Fibroblast of lung (primary cell): ENCODE measurements around the gene PLA2G5. TPM values are rescaled to one million over a fixed set of nuclear protein-coding genes. Genes with fewer than 3 reads are reported as not detected.

Experiments
- DNase-seq, 2 donors: peaks; one replicate each; pipeline versions ENCODE4 v3.0.0 to v3.0.0-alpha.2; 2010; ENCODE audit warnings: low read depth in 2 of 2
- H2AFZ ChIP-seq: 2 replicates; pipeline ENCODE4 v1.5.1; 2012; ENCODE audit warnings: low read length, control low read depth, inconsistent platforms
- H3K27ac ChIP-seq: 2 replicates; pipeline ENCODE4 v1.5.1; 2011; ENCODE audit warnings: low read length, control low read depth; ENCODE audit not compliant: insufficient read depth
- H3K27me3 ChIP-seq: 2 replicates; pipeline ENCODE4 v1.5.1; 2011; ENCODE audit warnings: mild to moderate bottlenecking, low read length; ENCODE audit not compliant: control insufficient read depth, insufficient read depth
- H3K36me3 ChIP-seq: 2 replicates; pipeline ENCODE4 v1.5.1; 2011; ENCODE audit warnings: low read length; ENCODE audit not compliant: control insufficient read depth, insufficient read depth
- H3K4me1 ChIP-seq: 2 replicates; pipeline ENCODE4 v1.5.1; 2011; ENCODE audit warnings: low read length; ENCODE audit not compliant: control insufficient read depth, insufficient read depth; ENCODE audit errors: extremely low read depth
- H3K4me2 ChIP-seq: 2 replicates; pipeline ENCODE4 v1.5.1; 2011; ENCODE audit warnings: low read length, control low read depth; ENCODE audit not compliant: insufficient read depth; ENCODE audit errors: extremely low read depth
- H3K4me3 ChIP-seq, 4 experiments: fragments of 200-600 bp in 1 of 4; sonication (generic) in 1 of 4; replicated peaks in 1 of 4; 2 replicates each; pipeline ENCODE4 v1.5.1; 2011 to 2016; ENCODE audit warnings: low read length in 4 of 4, low read depth in 3 of 4, mild to moderate bottlenecking in 3 of 4, control low read depth in 2 of 4, inconsistent platforms in 1 of 4, mixed read lengths in 1 of 4; ENCODE audit not compliant: insufficient read depth in 1 of 4; ENCODE audit errors: control extremely low read depth in 1 of 4
- H3K79me2 ChIP-seq: 2 replicates; pipeline ENCODE4 v1.5.1; 2012; ENCODE audit warnings: mild to moderate bottlenecking, low read length, inconsistent platforms; ENCODE audit not compliant: control insufficient read depth, insufficient read depth
- H3K9ac ChIP-seq: 2 replicates; pipeline ENCODE4 v1.5.1; 2011; ENCODE audit warnings: mild to moderate bottlenecking, low read length, control low read depth; ENCODE audit not compliant: insufficient read depth
- H3K9me3 ChIP-seq: 2 replicates; pipeline ENCODE4 v1.5.1; 2012; ENCODE audit warnings: low read depth, low read length; ENCODE audit not compliant: control insufficient read depth, insufficient read depth
- H4K20me1 ChIP-seq: 2 replicates; pipeline ENCODE4 v1.5.1; 2011; ENCODE audit warnings: low read length; ENCODE audit not compliant: control insufficient read depth, insufficient read depth; ENCODE audit errors: extremely low read depth
- CTCF ChIP-seq, 2 donors: IDR thresholded peaks in 1 of 2; conservative IDR thresholded peaks in 1 of 2; 1 replicate in 1 of 2; 2 replicates in 1 of 2; pipeline ENCODE4 v1.5.1; 2011 to 2012; ENCODE audit warnings: low read length in 2 of 2, control low read depth in 1 of 2, inconsistent platforms in 1 of 2, low read depth in 1 of 2, mild to moderate bottlenecking in 1 of 2
- EZH2 ChIP-seq: IDR thresholded peaks from 2 replicates; pipeline ENCODE4 v1.5.1; 2012; ENCODE audit warnings: low read length, control low read depth, mild to moderate bottlenecking; ENCODE audit errors: missing control alignments
- polyA plus RNA-seq, 2 donors: library from polyadenylated mRNA; depleted of rRNA in 1 of 2; stranded (reverse) in 1 of 2; unstranded in 1 of 2; fragments of >200 nt; gene quantifications; 2 replicates each; pipeline ENCODE4 v1.2.1, GENCODE V29; 2011 to 2012; ENCODE audit warnings: missing spikeins in 1 of 2
- total RNA-seq: library from RNA; depleted of rRNA; stranded (reverse); fragments of >200 nt; gene quantifications from 2 replicates; pipeline ENCODE4 v1.2.1, GENCODE V29; 2014

The PLA2G5 gene
- total and polyA plus RNA-seq, 2 donors (not counting 1 experiment from before 2014, with no cell fraction given) = 1.1 to 27.4 TPM

GRCh38 chr1:20078711-20079110, 8.7 kb downstream of the PLA2G5 start:
- no peak overlapping the region for H3K27ac ChIP-seq
- H3K4me1 ChIP-seq = no peaks in the 10 kb centered on the region
- DNase-seq = no peak
- H2AFZ ChIP-seq = no peak overlapping the region
- H3K79me2 ChIP-seq = no peaks in the 10 kb centered on the region
- H4K20me1 ChIP-seq = no peaks in the 10 kb centered on the region
- H3K4me2 ChIP-seq = no peak overlapping the region
- H3K9me3 ChIP-seq = no peaks in the 10 kb centered on the region
- no peaks in the 10 kb centered on the region for H3K36me3 ChIP-seq
- no peak overlapping the region for H3K9ac ChIP-seq
- no peaks in the 10 kb centered on the region for H3K27me3 ChIP-seq
- TF ChIP-seq CTCF (conservative IDR thresholded peaks at IDR 0.05 in 1 of 2, IDR thresholded peaks at IDR 0.05 in 1 of 2; ENCODE audit: low read depth in 1 of 2, low read length in 2 of 2) (no peak), EZH2 (no peak)
- H3K4me3 ChIP-seq = no peak overlapping the region

GRCh38 chr1:20079661-20080305, 9.8 kb downstream of the PLA2G5 start:
- no peak for DNase-seq
- no peaks in the 10 kb centered on the region for H3K79me2 ChIP-seq
- no peak overlapping the region for H2AFZ ChIP-seq
- no peaks in the 10 kb centered on the region for H4K20me1 ChIP-seq
- H3K36me3 ChIP-seq = no peaks in the 10 kb centered on the region
- H3K9ac ChIP-seq = no peak overlapping the region
- TF ChIP-seq CTCF (conservative IDR thresholded peaks at IDR 0.05 in 1 of 2, IDR thresholded peaks at IDR 0.05 in 1 of 2; ENCODE audit: low read depth in 1 of 2, low read length in 2 of 2) (no peak), EZH2 (no peak)
- H3K27ac ChIP-seq = no peak overlapping the region
- no peaks in the 10 kb centered on the region for H3K9me3 ChIP-seq
- H3K27me3 ChIP-seq = no peaks in the 10 kb centered on the region
- no peak overlapping the region for H3K4me3 ChIP-seq
- no peaks in the 10 kb centered on the region for H3K4me1 ChIP-seq
- H3K4me2 ChIP-seq = no peak overlapping the region

GRCh38 chr1:20080441-20081352, 10.7 kb downstream of the PLA2G5 start:
- H3K4me3 ChIP-seq = no peak overlapping the region
- H3K36me3 ChIP-seq = no peaks in the 10 kb centered on the region
- no peaks in the 10 kb centered on the region for H3K79me2 ChIP-seq
- no peak overlapping the region for H3K4me2 ChIP-seq
- H4K20me1 ChIP-seq = no peaks in the 10 kb centered on the region
- TF ChIP-seq EZH2 (no peak), CTCF (conservative IDR thresholded peaks at IDR 0.05 in 1 of 2, IDR thresholded peaks at IDR 0.05 in 1 of 2; ENCODE audit: low read depth in 1 of 2, low read length in 2 of 2) (no peak)
- H3K27ac ChIP-seq = no peak overlapping the region
- H3K9ac ChIP-seq = no peak overlapping the region
- no peaks in the 10 kb centered on the region for H3K27me3 ChIP-seq
- no peaks in the 10 kb centered on the region for H3K4me1 ChIP-seq
- H3K9me3 ChIP-seq = no peaks in the 10 kb centered on the region
- no peak for DNase-seq
- no peak overlapping the region for H2AFZ ChIP-seq
